ENCODE measurements around the gene UBE2D3.

The UBE2D3 gene

GRCh38 chr4:102754044-102754443 lies 73.3 kb downstream of the UBE2D3 start:
- DNase-seq (ENCODE audit: low spot score) = no peak

DNA sequence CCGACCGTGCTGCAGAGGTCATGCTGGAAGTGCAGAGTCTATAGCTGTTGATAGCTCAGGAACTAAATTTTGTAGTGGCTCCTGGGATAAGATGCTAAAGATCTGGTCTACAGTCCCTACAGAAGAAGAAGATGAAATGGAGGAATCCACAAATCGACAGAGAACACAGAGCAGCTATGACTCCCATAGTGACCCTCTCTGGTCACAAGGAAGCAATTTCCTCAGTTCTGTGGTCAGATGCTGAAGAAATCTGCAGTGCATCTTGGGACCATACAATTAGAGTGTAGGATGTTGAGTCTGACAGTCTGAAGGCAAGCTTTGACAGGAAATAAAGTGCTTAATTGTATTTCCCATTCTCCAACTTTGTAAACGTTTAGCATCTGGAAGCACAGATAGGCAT lies 75.4 kb downstream of the UBE2D3 start:
- DNase-seq (ENCODE audit: low spot score) = no peak

Measured in Ammon's horn (tissue), 1 donor.